ENCODE data around the gene USH1G.
A peak's percentile ranks its signal among the peaks of the same experiment; 100 is the strongest.
"Not testable (repeated sequence)": the region's sequence is repeated elsewhere in the genome, so short reads cannot be mapped to it uniquely, and the experiment has no call there.

Gene USH1G

GRCh38 chr17:74922694-74923537 lies at the start of gene USH1G:
TSS of gene USH1G (minus strand) at chr17:74923255. CDS start at chr17:74923073, 182 bp downstream.
- DNase-seq: peak; percentile 62

- peak; percentile 76 for DNase-seq
These were observed 49.3 kb upstream of the USH1G start, which contains the start of gene HID1 for GRCh38 chr17:74972107-74972972. TSS of gene HID1 (minus strand) at chr17:74972759. CDS start at chr17:74972656, 103 bp downstream.

GRCh38 chr17:74971842-74972106 lies 48.7 kb upstream of the USH1G start:
- DNase-seq: no peak

GRCh38 chr17:74971069-74971841 lies 48.2 kb upstream of the USH1G start:
- DNase-seq: no peak

GRCh38 chr17:74970395-74970794 lies 47.3 kb upstream of the USH1G start:
- no peak for DNase-seq

GRCh38 chr17:74969501-74969900 lies 46.4 kb upstream of the USH1G start:
- DNase-seq: not testable (repeated sequence)

- no peak for DNase-seq
These were observed 45.3 kb upstream of the USH1G start for GRCh38 chr17:74968361-74968780.

GRCh38 chr17:74964988-74965622 lies 42.0 kb upstream of the USH1G start:
- DNase-seq: no peak

- DNase-seq: no peak
These were observed 41.2 kb upstream of the USH1G start for GRCh38 chr17:74964246-74964761.

GRCh38 chr17:74963656-74964055 lies 40.6 kb upstream of the USH1G start:
- DNase-seq: peak; percentile 41

- DNase-seq: no peak
These were observed 39.8 kb upstream of the USH1G start for GRCh38 chr17:74962622-74963394.

GRCh38 chr17:74961657-74962350 lies 38.7 kb upstream of the USH1G start:
- DNase-seq: peak; percentile 95

GRCh38 chr17:74960570-74961342 lies 37.7 kb upstream of the USH1G start:
- peak; percentile 96 for DNase-seq

GRCh38 chr17:74959826-74960515 lies 36.9 kb upstream of the USH1G start:
- DNase-seq: no peak

- peak; percentile 85 for DNase-seq
These were observed 35.1 kb upstream of the USH1G start for GRCh38 chr17:74957935-74958740.

GRCh38 chr17:74956093-74956492 lies 33.0 kb upstream of the USH1G start:
- no peak for DNase-seq

- DNase-seq: no peak
These were observed 31.8 kb upstream of the USH1G start for GRCh38 chr17:74954665-74955421.

- DNase-seq: no peak
These were observed 31.1 kb upstream of the USH1G start for GRCh38 chr17:74954115-74954514.
